HCT116 (cell line): ENCODE data around the gene NT5DC3. TPM values are rescaled to one million over a fixed set of nuclear protein-coding genes. Genes with fewer than 3 reads are reported as not detected.

Experiments used
- ATAC-seq: fragments of 200-7000 bp; cut with Tn5 transposase; 2 replicates; pipeline ENCODE4 v1.9.1; 2020; ENCODE audit warnings: mild to moderate bottlenecking, moderate library complexity
- BruUV-seq: library from RNA; stranded (reverse); fragments of 400-500 nt; replicated peaks from 2 replicates; lab custom pipeline; 2021; lab: Mats Ljungman, UMichigan
- CTCF ChIA-PET: fragments of 300-600 bp; sonication (Branson Sonifier 250); formaldehyde crosslinking; loops from one replicate; lab custom pipeline; 2021; ENCODE audit warnings: antibody characterized with exemption; lab: Charles Lee
- POLR2A ChIA-PET: fragments of 300-600, 350-600 bp; sonication (Branson Sonifier 250); formaldehyde crosslinking; loops from one replicate; lab custom pipeline; 2021; ENCODE audit warnings: antibody characterized with exemption; lab: Charles Lee
- RAD21 ChIA-PET, 2 experiments: fragments of 300-600 bp; sonication (Branson Sonifier 250); formaldehyde crosslinking; loops; one replicate each; lab custom pipeline; 2023; ENCODE audit warnings: low total read pairs in 2 of 2; ENCODE audit not compliant: uncharacterized antibody in 2 of 2, unreplicated experiment in 2 of 2, low non-redundant PET in 1 of 2; lab: Charles Lee
- DNase-seq: peaks from one replicate; pipeline ENCODE4 v3.0.0-alpha.2; 2010; ENCODE audit warnings: low read depth, low spot score
- H2AFZ ChIP-seq: fragments of 200-600 bp; shearing (Covaris generic), sonication (generic); 2 replicates; pipeline ENCODE4 v1.6.1; 2017; ENCODE audit warnings: low read depth, mixed run types, mixed read lengths, antibody characterized with exemption, low read length; ENCODE audit not compliant: poor library complexity, severe bottlenecking
- H3K27ac ChIP-seq: 2 replicates; pipeline ENCODE4 v1.5.1; 2012; ENCODE audit warnings: low read depth, low read length
- H3K27me3 ChIP-seq: fragments of 200-600 bp; sonication (generic); 2 replicates; pipeline ENCODE4 v1.6.1; 2016; ENCODE audit warnings: mixed run types, low read length, mixed read lengths; ENCODE audit not compliant: insufficient read depth
- H3K36me3 ChIP-seq, 2 experiments: fragments of 200-500 bp in 1 of 2; fragments of 200-600 bp in 1 of 2; sonication (Bioruptor generic) in 1 of 2; sonication (generic) in 1 of 2; 2 replicates each; pipeline versions ENCODE4 v1.5.1 to v1.6.1; 2014 to 2016; ENCODE audit warnings: low read length in 2 of 2, inconsistent platforms in 1 of 2, mixed read lengths in 1 of 2, mixed run types in 1 of 2; ENCODE audit not compliant: insufficient read depth in 2 of 2, control insufficient read depth in 1 of 2
- H3K4me1 ChIP-seq, 2 experiments: fragments of 200-600 bp in 1 of 2; sonication (generic) in 1 of 2; 2 replicates each; pipeline versions ENCODE4 v1.5.1 to v1.6.1; 2012 to 2017; ENCODE audit warnings: low read length in 2 of 2, inconsistent platforms in 1 of 2, mild to moderate bottlenecking in 1 of 2, mixed read lengths in 1 of 2, mixed run types in 1 of 2, moderate library complexity in 1 of 2; ENCODE audit not compliant: insufficient read depth in 2 of 2, control insufficient read depth in 1 of 2
- H3K4me2 ChIP-seq: fragments of 200-600 bp; sonication (generic); 2 replicates; pipeline ENCODE4 v1.6.1; 2017; ENCODE audit warnings: mixed run types, low read length, mixed read lengths
- H3K4me3 ChIP-seq, 2 experiments: fragments of 200-600 bp in 1 of 2; sonication (generic) in 1 of 2; replicated peaks in 1 of 2; 2 replicates each; pipeline ENCODE4 v1.5.1; 2011 to 2016; ENCODE audit warnings: low read length in 2 of 2, control low read depth in 1 of 2, low read depth in 1 of 2, mild to moderate bottlenecking in 1 of 2, mixed read lengths in 1 of 2, mixed run types in 1 of 2
- H3K79me2 ChIP-seq: fragments of 200-600 bp; sonication (generic); 2 replicates; pipeline ENCODE4 v1.6.1; 2017; ENCODE audit warnings: mild to moderate bottlenecking, mixed run types, low read length, moderate library complexity, mixed read lengths; ENCODE audit not compliant: insufficient read depth
- H3K9ac ChIP-seq: fragments of 200-600 bp; sonication (generic); 2 replicates; pipeline ENCODE4 v1.6.1; 2016; ENCODE audit warnings: low read length, mixed read lengths
- H3K9me2 ChIP-seq: fragments of 200-600 bp; sonication (generic), shearing (Covaris generic); 2 replicates; pipeline ENCODE4 v1.6.1; 2017; ENCODE audit warnings: mixed run types, mild to moderate bottlenecking, moderate library complexity; ENCODE audit not compliant: insufficient read depth
- H3K9me3 ChIP-seq, 2 experiments: fragments of 200-500 bp in 1 of 2; fragments of 200-600 bp in 1 of 2; sonication (Bioruptor generic) in 1 of 2; sonication (generic) in 1 of 2; 2 replicates each; pipeline ENCODE4 v1.6.1; 2014 to 2017; ENCODE audit warnings: low read length in 2 of 2, mixed read lengths in 2 of 2, inconsistent platforms in 1 of 2, low read depth in 1 of 2, mild to moderate bottlenecking in 1 of 2, mixed run types in 1 of 2, moderate library complexity in 1 of 2; ENCODE audit not compliant: control insufficient read depth in 1 of 2, insufficient read depth in 1 of 2
- H4K20me1 ChIP-seq: fragments of 200-600 bp; sonication (generic), shearing (Covaris generic); 2 replicates; pipeline ENCODE4 v1.6.1; 2017; ENCODE audit warnings: mixed run types, mild to moderate bottlenecking, moderate library complexity; ENCODE audit not compliant: insufficient read depth
- CBX3 ChIP-seq: IDR thresholded peaks from 2 replicates; pipeline ENCODE4 v1.6.1; 2012; ENCODE audit warnings: low read depth
- CTCF ChIP-seq, 3 experiments: fragments of 200-600 bp in 1 of 3; sonication (generic) in 1 of 3; IDR thresholded peaks in 2 of 3; conservative IDR thresholded peaks in 1 of 3; 2 replicates each; pipeline ENCODE4 v1.5.1; 2012 to 2017; ENCODE audit warnings: low read depth in 2 of 3, low read length in 2 of 3, antibody characterized with exemption in 1 of 3, borderline replicate concordance in 1 of 3, control low read depth in 1 of 3, mild to moderate bottlenecking in 1 of 3, mixed read lengths in 1 of 3, mixed run types in 1 of 3, moderate library complexity in 1 of 3; ENCODE audit not compliant: insufficient read depth in 1 of 3
- EGR1 ChIP-seq: IDR thresholded peaks from 2 replicates; pipeline ENCODE4 v1.6.1; 2012; ENCODE audit warnings: low read depth
- ELF1 ChIP-seq: IDR thresholded peaks from 2 replicates; pipeline ENCODE4 v1.6.1; 2012; ENCODE audit warnings: low read depth, borderline replicate concordance
- EZH2 ChIP-seq: fragments of 200-600 bp; sonication (generic); IDR thresholded peaks from 2 replicates; pipeline ENCODE4 v1.6.1; 2017; ENCODE audit warnings: antibody characterized with exemption, mixed run types
- EZH2phosphoT487 ChIP-seq: fragments of 200-600 bp; IDR thresholded peaks from 2 replicates; pipeline ENCODE4 v1.6.1; 2018; ENCODE audit warnings: antibody characterized with exemption, borderline replicate concordance
- FOSL1 ChIP-seq: IDR thresholded peaks from 2 replicates; pipeline ENCODE4 v1.6.1; 2012; ENCODE audit warnings: low read depth
- JUND ChIP-seq: IDR thresholded peaks from 2 replicates; pipeline ENCODE4 v1.6.1; 2012
- POLR2A ChIP-seq: IDR thresholded peaks from 2 replicates; pipeline ENCODE4 v1.7.0; 2011; ENCODE audit warnings: borderline replicate concordance; ENCODE audit not compliant: insufficient read depth, insufficient read length; ENCODE audit errors: extremely low read depth
- POLR2AphosphoS5 ChIP-seq: IDR thresholded peaks from 2 replicates; pipeline ENCODE4 v1.6.1; 2011; ENCODE audit warnings: mild to moderate bottlenecking, low read depth, low read length, moderate library complexity
- SRF ChIP-seq: IDR thresholded peaks from 2 replicates; pipeline ENCODE4 v1.6.1; 2012; ENCODE audit warnings: low read depth
- ZFX ChIP-seq: fragments of 450-650 bp; IDR thresholded peaks from 2 replicates; pipeline ENCODE4 v1.6.1; 2017
- ZNF274 ChIP-seq: fragments of 200-500 bp; sonication (Bioruptor generic); IDR thresholded peaks from 2 replicates; pipeline ENCODE4 v1.6.1; 2014; ENCODE audit warnings: mild to moderate bottlenecking, low read depth, low read length, inconsistent platforms
- intact Hi-C: fragments of 100-400 bp; cut with micrococcal nuclease; formaldehyde crosslinking; loops from 2 replicates; pipeline ENCODE4 v1.10.0; 2022
- total RNA-seq: library from RNA; stranded (reverse); gene quantifications from one replicate; pipeline ENCODE4 v1.2.1, GENCODE V29; 2021; ENCODE audit not compliant: unreplicated experiment
- TF ChIP-seq, protein P1 (sequence below): IDR thresholded peaks from 2 replicates; pipeline ENCODE4 v1.6.1; 2012
- TF ChIP-seq, protein P2 (sequence below): IDR thresholded peaks from 2 replicates; pipeline ENCODE4 v1.6.1; 2011; ENCODE audit warnings: mild to moderate bottlenecking, low read length, moderate library complexity; ENCODE audit not compliant: insufficient replicate concordance; ENCODE audit errors: extremely low read depth

Gene NT5DC3
- total RNA-seq, 1 experiment from 2014 or later = 18.7 TPM

GRCh38 chr12:103751171-103751570, 89.9 kb downstream of the NT5DC3 start:
- no peak for DNase-seq
- Histone ChIP-seq H3K27me3 (no peaks in the 10 kb centered on the region), H3K27ac (no peak overlapping the region), H4K20me1 (no peaks in the 10 kb centered on the region), H3K4me3 (no peak overlapping the region), H2AFZ (no peak overlapping the region), H3K4me2 (no peak overlapping the region), H3K9me2 (no peaks in the 10 kb centered on the region), H3K9me3 (no peaks in the 10 kb centered on the region), H3K36me3 (no peaks in the 10 kb centered on the region), H3K9ac (no peak overlapping the region), H3K4me1 (peaks cover 0 to 10% of the 10 kb centered on the region in 2 experiments; a peak in 1 of 4 replicates), H3K79me2 (no peaks in the 10 kb centered on the region)
- ChIA-PET CTCF (no interaction called here), POLR2A (no interaction called here), RAD21 (no interaction called here)
- intact Hi-C loops = no loop called here
- ATAC-seq = peak; percentile 73
- TF ChIP-seq ZNF274 = no peak
- TF ChIP-seq CTCF (IDR thresholded peaks at IDR 0.05 in 2 of 3, conservative IDR thresholded peaks at IDR 0.05 in 1 of 3; ENCODE audit: borderline replicate concordance in 1 of 3, insufficient read depth in 1 of 3, low read depth in 2 of 3, low read length in 2 of 3) = peak in 2 of 3 experiments; percentile 38 to 45; a peak in 3 of 6 replicates
- no TSS peak for BruUV-seq

GRCh38 chr12:103748875-103749274, 92.2 kb downstream of the NT5DC3 start:
- no peak overlapping the region for H3K27ac ChIP-seq
- no peaks in the 10 kb centered on the region for H3K27me3 ChIP-seq
- ATAC-seq (no peak), DNase-seq (no peak)
- ChIA-PET POLR2A (no interaction called here), RAD21 (no interaction called here), CTCF (no interaction called here)
- peaks cover 0 to 10% of the 10 kb centered on the region in 2 experiments; a peak in 1 of 4 replicates for H3K4me1 ChIP-seq
- no peaks in the 10 kb centered on the region for H3K36me3 ChIP-seq
- no peaks in the 10 kb centered on the region for H3K79me2 ChIP-seq
- BruUV-seq = no TSS peak
- H4K20me1 ChIP-seq = no peaks in the 10 kb centered on the region
- no peak overlapping the region for H3K4me2 ChIP-seq
- H2AFZ ChIP-seq = no peak overlapping the region
- intact Hi-C loops = no loop called here
- H3K9ac ChIP-seq = no peak overlapping the region
- no peaks in the 10 kb centered on the region for H3K9me3 ChIP-seq
- no peaks in the 10 kb centered on the region for H3K9me2 ChIP-seq
- no peak overlapping the region for H3K4me3 ChIP-seq
- TF ChIP-seq ZNF274 (no peak), ZFX (no peak), FOSL1 (no peak), ELF1 (no peak), SRF (no peak), CBX3 (no peak), POLR2A (no peak), EGR1 (no peak), EZH2phosphoT487 (no peak), JUND (no peak), POLR2AphosphoS5 (no peak), CTCF (IDR thresholded peaks at IDR 0.05 in 2 of 3, conservative IDR thresholded peaks at IDR 0.05 in 1 of 3; ENCODE audit: borderline replicate concordance in 1 of 3, insufficient read depth in 1 of 3, low read depth in 2 of 3, low read length in 2 of 3) (no peak), EZH2 (no peak)
- TF ChIP-seq, protein P1, sequence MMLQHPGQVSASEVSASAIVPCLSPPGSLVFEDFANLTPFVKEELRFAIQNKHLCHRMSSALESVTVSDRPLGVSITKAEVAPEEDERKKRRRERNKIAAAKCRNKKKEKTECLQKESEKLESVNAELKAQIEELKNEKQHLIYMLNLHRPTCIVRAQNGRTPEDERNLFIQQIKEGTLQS = no peak
- TF ChIP-seq, protein P2, sequence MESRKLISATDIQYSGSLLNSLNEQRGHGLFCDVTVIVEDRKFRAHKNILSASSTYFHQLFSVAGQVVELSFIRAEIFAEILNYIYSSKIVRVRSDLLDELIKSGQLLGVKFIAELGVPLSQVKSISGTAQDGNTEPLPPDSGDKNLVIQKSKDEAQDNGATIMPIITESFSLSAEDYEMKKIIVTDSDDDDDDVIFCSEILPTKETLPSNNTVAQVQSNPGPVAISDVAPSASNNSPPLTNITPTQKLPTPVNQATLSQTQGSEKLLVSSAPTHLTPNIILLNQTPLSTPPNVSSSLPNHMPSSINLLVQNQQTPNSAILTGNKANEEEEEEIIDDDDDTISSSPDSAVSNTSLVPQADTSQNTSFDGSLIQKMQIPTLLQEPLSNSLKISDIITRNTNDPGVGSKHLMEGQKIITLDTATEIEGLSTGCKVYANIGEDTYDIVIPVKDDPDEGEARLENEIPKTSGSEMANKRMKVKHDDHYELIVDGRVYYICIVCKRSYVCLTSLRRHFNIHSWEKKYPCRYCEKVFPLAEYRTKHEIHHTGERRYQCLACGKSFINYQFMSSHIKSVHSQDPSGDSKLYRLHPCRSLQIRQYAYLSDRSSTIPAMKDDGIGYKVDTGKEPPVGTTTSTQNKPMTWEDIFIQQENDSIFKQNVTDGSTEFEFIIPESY = no peak
